Measurements from ENCODE around the gene PLA2R1. TPM values are rescaled to one million over a fixed set of nuclear protein-coding genes. Genes with fewer than 3 reads are reported as not detected.

The PLA2R1 gene
- total and polyA plus RNA-seq, 10 of the 15 experiments (the other 5 are each of a cell fraction or from before 2014, with no cell fraction given) = 0.01 to 0.05 (median 0.02) TPM; not detected in 6

DNA sequence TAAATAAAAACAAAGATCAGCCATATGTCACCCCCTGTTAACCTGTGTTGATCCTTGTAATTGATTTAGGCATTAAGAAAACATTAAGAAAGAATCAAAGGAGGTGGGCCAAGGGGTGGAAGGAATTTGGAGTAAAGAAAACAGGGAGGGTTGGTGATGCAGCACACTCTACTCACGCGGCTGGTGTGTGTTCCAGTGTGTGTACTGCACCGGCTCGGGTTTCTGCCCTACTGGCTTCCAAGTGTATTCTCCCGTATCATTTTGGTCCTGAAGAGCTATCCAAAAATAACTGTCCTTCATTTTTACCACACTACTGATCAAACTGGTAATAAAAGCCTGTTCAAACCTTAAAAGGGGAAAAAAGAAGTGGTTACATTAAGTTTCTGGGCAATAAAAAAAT is 56.9 kb downstream of the PLA2R1 start (continued):
- TF ChIP-seq, protein P1, sequence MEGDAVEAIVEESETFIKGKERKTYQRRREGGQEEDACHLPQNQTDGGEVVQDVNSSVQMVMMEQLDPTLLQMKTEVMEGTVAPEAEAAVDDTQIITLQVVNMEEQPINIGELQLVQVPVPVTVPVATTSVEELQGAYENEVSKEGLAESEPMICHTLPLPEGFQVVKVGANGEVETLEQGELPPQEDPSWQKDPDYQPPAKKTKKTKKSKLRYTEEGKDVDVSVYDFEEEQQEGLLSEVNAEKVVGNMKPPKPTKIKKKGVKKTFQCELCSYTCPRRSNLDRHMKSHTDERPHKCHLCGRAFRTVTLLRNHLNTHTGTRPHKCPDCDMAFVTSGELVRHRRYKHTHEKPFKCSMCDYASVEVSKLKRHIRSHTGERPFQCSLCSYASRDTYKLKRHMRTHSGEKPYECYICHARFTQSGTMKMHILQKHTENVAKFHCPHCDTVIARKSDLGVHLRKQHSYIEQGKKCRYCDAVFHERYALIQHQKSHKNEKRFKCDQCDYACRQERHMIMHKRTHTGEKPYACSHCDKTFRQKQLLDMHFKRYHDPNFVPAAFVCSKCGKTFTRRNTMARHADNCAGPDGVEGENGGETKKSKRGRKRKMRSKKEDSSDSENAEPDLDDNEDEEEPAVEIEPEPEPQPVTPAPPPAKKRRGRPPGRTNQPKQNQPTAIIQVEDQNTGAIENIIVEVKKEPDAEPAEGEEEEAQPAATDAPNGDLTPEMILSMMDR (IDR thresholded peaks at IDR 0.05 in 2 of 3, conservative IDR thresholded peaks at IDR 0.05 in 1 of 3; ENCODE audit: control insufficient read depth in 2 of 3, extremely low read depth in 1 of 3, insufficient read depth in 1 of 3, low read depth in 3 of 3, low read length in 3 of 3) = no peak
- TF ChIP-seq, protein P2, sequence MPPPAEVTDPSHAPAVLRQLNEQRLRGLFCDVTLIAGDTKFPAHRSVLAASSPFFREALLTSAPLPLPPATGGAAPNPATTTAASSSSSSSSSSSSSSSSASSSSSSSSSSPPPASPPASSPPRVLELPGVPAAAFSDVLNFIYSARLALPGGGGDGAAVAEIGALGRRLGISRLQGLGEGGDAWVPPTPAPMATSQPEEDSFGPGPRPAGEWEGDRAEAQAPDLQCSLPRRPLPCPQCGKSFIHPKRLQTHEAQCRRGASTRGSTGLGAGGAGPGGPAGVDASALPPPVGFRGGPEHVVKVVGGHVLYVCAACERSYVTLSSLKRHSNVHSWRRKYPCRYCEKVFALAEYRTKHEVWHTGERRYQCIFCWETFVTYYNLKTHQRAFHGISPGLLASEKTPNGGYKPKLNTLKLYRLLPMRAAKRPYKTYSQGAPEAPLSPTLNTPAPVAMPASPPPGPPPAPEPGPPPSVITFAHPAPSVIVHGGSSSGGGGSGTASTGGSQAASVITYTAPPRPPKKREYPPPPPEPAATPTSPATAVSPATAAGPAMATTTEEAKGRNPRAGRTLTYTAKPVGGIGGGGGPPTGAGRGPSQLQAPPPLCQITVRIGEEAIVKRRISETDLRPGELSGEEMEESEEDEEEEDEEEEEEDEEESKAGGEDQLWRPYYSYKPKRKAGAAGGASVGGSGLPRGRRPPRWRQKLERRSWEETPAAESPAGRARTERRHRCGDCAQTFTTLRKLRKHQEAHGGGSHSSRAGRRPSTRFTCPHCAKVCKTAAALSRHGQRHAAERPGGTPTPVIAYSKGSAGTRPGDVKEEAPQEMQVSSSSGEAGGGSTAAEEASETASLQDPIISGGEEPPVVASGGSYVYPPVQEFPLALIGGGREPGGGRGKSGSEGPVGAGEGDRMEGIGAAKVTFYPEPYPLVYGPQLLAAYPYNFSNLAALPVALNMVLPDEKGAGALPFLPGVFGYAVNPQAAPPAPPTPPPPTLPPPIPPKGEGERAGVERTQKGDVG (CRISPR knock-in tag; IDR thresholded peaks at IDR 0.05) = no peak
- TF ChIP-seq SUPT20H (IDR thresholded peaks at IDR 0.05; ENCODE audit: borderline replicate concordance, control insufficient read depth, low read depth, low read length) = no peak
- TF ChIP-seq RELA (IDR thresholded peaks at IDR 0.05; ENCODE audit: borderline replicate concordance, partially characterized antibody) = no peak
- no peak for TF ChIP-seq SPI1 (IDR thresholded peaks at IDR 0.05; ENCODE audit: borderline replicate concordance, insufficient read depth, low read depth, low read length)
- TF ChIP-seq STAT1 (conservative IDR thresholded peaks at IDR 0.05) = no peak
- no peak for TF ChIP-seq NFXL1 (IDR thresholded peaks at IDR 0.05; ENCODE audit: borderline replicate concordance)
- no peak for TF ChIP-seq RCOR1 (conservative IDR thresholded peaks at IDR 0.05; ENCODE audit: low read depth, low read length)
- TF ChIP-seq YY1 (IDR thresholded peaks at IDR 0.05; ENCODE audit: low read depth, low read length) = no peak
- no peak for TF ChIP-seq ETV6 (conservative IDR thresholded peaks at IDR 0.05 in 1 of 2, IDR thresholded peaks at IDR 0.05 in 1 of 2; ENCODE audit: borderline replicate concordance in 1 of 2, low read depth in 1 of 2)
